Lower lobe of right lung (tissue), 2 donors: ENCODE measurements around the gene DAPK3. TPM values are rescaled to one million over a fixed set of nuclear protein-coding genes. Genes with fewer than 3 reads are reported as not detected.

ENCODE experiments used
- ATAC-seq, 2 donors: fragments of 200-7000 bp; cut with Tn5 transposase; one replicate each; pipeline ENCODE4 v1.9.1; 2020 to 2022; ENCODE audit warnings: mild to moderate bottlenecking in 2 of 2, moderate library complexity in 2 of 2
- DNase-seq: peaks from one replicate; pipeline ENCODE4 v3.0.0-alpha.2; 2020
- H3K27ac ChIP-seq: fragments of 200-600 bp; one replicate; pipeline ENCODE4 v1.8.0; 2022
- H3K27me3 ChIP-seq: fragments of 200-600 bp; one replicate; pipeline ENCODE4 v1.8.0; 2022; ENCODE audit warnings: low read depth
- H3K36me3 ChIP-seq: fragments of 200-600 bp; one replicate; pipeline ENCODE4 v1.8.0; 2022; ENCODE audit warnings: mild to moderate bottlenecking
- H3K4me1 ChIP-seq: fragments of 200-600 bp; one replicate; pipeline ENCODE4 v1.8.0; 2022
- H3K4me3 ChIP-seq: fragments of 200-600 bp; one replicate; pipeline ENCODE4 v1.8.0; 2022; ENCODE audit warnings: mild to moderate bottlenecking
- H3K9me3 ChIP-seq: fragments of 200-600 bp; one replicate; pipeline ENCODE4 v1.8.0; 2022
- intact Hi-C: fragments of 100-400 bp; cut with DNase I; formaldehyde crosslinking; loops from one replicate; pipeline ENCODE4 v1.11.0; 2022
- total RNA-seq: library from RNA; stranded (reverse); fragmentation: NEBNext Ultra II Directional; extraction: Animal tissue kit (Norgen Biotek cat#: 25700); gene quantifications from one replicate; pipeline ENCODE4 v1.2.1, GENCODE V29; 2021
- TF ChIP-seq, protein P1 (sequence below): fragments of 200-600 bp; IDR thresholded peaks from one replicate; pipeline ENCODE4 v1.8.0; 2022; ENCODE audit warnings: antibody characterized with exemption, mild to moderate bottlenecking
- donor health status: DM: no; HTN: yes; CAD: no; lungs with severe emphysema.

Gene DAPK3
- total RNA-seq, 1 donor from 2014 or later, result 50.5 TPM

DNA sequence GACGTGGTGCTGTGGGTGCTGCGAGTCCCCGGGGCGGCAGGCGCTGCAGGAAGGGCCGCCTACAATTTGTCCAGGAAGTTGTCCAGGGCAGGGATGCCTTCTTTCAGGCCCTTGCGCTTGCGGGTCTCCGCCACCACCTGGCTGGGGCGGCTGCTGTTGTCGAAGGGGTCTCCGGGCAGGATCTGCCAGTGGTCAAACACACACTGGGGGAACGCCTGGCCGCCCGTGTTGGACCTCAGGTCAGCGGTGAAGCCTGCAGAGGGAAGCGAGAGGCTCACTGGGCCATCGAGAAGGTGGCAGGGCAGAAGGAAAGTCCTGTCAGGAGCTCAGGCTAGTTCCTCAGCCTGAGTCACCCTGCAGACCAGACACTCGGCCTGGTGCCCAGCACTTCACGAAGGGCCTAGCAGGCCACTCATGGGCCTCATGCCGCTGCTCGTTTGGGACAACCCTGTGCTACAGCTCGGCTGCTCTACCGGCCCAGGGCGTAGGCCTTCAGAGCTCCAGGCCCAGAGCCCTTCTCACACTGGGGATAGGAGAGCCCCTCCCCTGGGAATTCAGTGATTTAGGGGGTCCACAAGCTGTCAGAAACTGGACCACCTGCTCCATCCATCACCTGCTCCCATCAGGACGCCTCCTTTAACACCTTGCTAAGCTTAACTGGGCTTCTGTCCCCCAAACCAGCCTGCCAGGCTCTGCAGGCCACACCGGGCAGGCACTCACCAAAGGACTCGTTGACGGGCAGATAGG, 5.8 kb upstream of the DAPK3 start:
- peaks cover 4% of the 10 kb centered on the region for H3K4me1 ChIP-seq
- no peak overlapping the region for H3K4me3 ChIP-seq
- no peaks in the 10 kb centered on the region for H3K9me3 ChIP-seq
- no peak for DNase-seq
- intact Hi-C loops, result no loop called here
- peaks cover 68% of the 10 kb centered on the region for H3K36me3 ChIP-seq
- no peaks in the 10 kb centered on the region for H3K27me3 ChIP-seq
- H3K27ac ChIP-seq, result no peak overlapping the region
- ATAC-seq, result peak in 1 of 2 donors; percentile 1
- TF ChIP-seq, protein P1, sequence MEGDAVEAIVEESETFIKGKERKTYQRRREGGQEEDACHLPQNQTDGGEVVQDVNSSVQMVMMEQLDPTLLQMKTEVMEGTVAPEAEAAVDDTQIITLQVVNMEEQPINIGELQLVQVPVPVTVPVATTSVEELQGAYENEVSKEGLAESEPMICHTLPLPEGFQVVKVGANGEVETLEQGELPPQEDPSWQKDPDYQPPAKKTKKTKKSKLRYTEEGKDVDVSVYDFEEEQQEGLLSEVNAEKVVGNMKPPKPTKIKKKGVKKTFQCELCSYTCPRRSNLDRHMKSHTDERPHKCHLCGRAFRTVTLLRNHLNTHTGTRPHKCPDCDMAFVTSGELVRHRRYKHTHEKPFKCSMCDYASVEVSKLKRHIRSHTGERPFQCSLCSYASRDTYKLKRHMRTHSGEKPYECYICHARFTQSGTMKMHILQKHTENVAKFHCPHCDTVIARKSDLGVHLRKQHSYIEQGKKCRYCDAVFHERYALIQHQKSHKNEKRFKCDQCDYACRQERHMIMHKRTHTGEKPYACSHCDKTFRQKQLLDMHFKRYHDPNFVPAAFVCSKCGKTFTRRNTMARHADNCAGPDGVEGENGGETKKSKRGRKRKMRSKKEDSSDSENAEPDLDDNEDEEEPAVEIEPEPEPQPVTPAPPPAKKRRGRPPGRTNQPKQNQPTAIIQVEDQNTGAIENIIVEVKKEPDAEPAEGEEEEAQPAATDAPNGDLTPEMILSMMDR, result no peak

DNA sequence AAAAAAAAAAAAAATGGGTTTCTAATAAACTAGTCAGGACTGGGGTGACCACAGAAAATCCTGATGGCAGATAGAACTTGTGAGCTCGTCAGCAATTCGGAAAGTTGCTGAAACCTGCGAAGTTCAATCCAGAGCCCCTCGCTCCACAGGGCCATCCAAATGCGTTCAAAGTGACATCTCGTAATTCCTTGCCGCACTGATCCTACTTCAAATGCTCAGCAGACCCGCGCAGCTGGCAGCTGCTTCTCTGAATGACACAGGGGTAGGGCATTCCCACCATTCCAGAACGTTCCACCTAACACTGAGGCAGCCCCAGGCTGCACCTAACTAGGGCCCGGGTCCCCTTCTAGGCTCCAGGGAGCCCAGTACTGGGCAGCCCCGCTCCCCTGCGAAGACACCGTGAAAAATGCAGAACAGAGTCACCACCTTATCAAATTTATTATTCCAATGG, 4.8 kb upstream of the DAPK3 start:
- TF ChIP-seq, protein P1, result no peak
- intact Hi-C loops, result no loop called here
- H3K27ac ChIP-seq, result no peak overlapping the region
- H3K27me3 ChIP-seq, result no peaks in the 10 kb centered on the region
- no peak for DNase-seq
- no peak for ATAC-seq
- H3K9me3 ChIP-seq, result no peaks in the 10 kb centered on the region
- H3K36me3 ChIP-seq, result peaks cover 58% of the 10 kb centered on the region
- no peak overlapping the region for H3K4me3 ChIP-seq
- H3K4me1 ChIP-seq, result peaks cover 10% of the 10 kb centered on the region

DNA sequence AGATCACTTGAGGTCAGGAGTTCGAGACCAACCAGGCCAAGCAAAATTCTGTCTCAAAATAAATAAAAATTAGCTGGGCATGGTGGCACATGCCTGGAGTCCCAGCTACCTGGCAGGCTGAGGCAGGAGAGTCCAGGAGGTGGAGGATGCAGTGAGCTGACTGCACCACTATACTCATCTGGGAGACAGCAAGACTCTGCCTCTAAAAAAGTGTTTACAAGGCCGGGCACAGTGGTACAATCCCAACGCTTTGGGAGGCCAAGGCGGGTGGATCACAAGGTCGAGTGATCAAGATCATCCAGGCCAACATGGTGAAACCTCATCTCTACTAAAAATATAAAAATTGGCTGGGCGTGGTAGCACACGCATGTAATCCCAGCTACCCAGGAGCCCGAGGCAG, 4.2 kb upstream of the DAPK3 start:
- Histone ChIP-seq H3K27ac (no peak overlapping the region), H3K4me1 (peaks cover 11% of the 10 kb centered on the region), H3K36me3 (peaks cover 52% of the 10 kb centered on the region), H3K27me3 (no peaks in the 10 kb centered on the region), H3K9me3 (no peaks in the 10 kb centered on the region), H3K4me3 (no peak overlapping the region)
- intact Hi-C loops, result no loop called here
- TF ChIP-seq, protein P1, result no peak
- ATAC-seq (no peak), DNase-seq (no peak)

DNA sequence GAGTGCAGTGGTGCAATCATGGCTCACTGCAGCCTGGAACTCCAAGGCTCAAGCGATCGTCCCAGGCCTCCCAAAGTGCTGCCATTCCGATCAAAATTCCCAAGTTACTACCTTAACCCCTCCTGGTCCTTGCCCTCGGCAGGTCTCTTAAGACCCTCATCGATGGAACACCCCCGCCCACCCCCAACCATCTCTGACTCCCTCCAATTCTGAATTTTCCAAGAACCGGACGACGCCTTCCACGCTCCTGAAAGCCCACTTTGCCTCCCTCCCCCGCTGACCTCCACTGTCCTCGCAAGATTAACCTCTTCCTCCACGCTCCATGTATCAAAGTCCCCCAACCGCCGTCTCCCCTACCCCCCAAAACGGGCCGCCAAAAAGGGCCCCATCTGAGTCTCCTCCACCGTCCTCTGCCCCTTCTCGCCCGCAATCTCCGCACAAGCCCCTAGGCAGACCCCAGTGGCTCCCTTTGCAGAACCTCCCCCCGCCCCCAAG, 539 bp downstream of the DAPK3 start:
- ATAC-seq (no peak), DNase-seq (no peak)
- H3K9me3 ChIP-seq, result no peaks in the 10 kb centered on the region
- H3K4me3 ChIP-seq, result peak overlapping the region; percentile 81
- peaks cover 47% of the 10 kb centered on the region for H3K4me1 ChIP-seq
- H3K27me3 ChIP-seq, result no peaks in the 10 kb centered on the region
- peak overlapping the region; percentile 92 for H3K27ac ChIP-seq
- TF ChIP-seq, protein P1, result no peak
- intact Hi-C loops, result no loop called here
- peaks cover 36% of the 10 kb centered on the region for H3K36me3 ChIP-seq

DNA sequence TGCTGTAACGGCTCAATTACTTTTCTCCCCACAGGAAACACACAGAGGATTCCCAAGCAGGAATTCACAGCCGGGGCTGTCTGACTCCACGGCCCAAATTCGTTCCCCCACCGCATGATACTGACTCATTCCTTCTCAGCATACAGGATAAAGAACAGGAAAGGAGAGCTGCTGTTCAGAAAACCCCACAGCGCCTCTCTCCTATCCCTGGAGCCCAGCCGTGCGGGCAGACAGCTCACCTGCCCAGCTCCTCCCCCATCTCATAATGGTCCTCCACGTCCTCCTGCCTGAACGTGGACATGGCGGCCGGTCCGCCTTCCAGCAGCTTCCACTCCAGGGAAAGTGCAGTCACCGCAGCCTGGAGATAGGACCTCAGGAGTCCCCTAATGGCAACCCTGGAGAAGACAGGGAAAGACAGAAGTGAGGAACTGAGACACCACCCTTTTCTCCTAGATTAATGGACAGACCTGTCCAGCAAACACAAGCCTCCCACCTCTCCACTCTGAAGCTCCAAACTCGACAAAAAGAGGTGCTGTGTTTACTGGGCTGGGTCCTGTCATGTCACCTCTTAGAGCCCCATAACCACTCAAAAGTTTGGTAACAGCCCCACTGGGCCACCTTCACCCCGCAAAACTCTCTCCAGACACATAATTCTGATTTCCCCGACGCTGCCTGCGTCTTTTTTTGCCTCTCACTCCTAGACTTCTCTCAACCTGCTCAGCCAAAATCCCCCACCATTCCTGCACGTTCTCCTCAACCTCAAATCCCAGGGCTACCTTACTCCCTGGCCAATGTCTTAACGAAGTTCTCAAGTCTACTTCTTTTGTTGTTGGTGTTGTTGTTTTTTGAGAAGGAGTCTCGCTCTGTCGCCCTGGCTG, 1.2 kb downstream of the DAPK3 start:
- peak overlapping the region; percentile 92 for H3K27ac ChIP-seq
- peaks cover 38% of the 10 kb centered on the region for H3K36me3 ChIP-seq
- TF ChIP-seq, protein P1, result no peak
- no peaks in the 10 kb centered on the region for H3K27me3 ChIP-seq
- intact Hi-C loops, result no loop called here
- ATAC-seq (peak in 1 of 2 donors; percentile 11), DNase-seq (no peak)
- peaks cover 47% of the 10 kb centered on the region for H3K4me1 ChIP-seq
- H3K9me3 ChIP-seq, result no peaks in the 10 kb centered on the region
- H3K4me3 ChIP-seq, result peak overlapping the region; percentile 81
